Measurements from ENCODE around the gene TLCD5.

The TLCD5 gene

DNA sequence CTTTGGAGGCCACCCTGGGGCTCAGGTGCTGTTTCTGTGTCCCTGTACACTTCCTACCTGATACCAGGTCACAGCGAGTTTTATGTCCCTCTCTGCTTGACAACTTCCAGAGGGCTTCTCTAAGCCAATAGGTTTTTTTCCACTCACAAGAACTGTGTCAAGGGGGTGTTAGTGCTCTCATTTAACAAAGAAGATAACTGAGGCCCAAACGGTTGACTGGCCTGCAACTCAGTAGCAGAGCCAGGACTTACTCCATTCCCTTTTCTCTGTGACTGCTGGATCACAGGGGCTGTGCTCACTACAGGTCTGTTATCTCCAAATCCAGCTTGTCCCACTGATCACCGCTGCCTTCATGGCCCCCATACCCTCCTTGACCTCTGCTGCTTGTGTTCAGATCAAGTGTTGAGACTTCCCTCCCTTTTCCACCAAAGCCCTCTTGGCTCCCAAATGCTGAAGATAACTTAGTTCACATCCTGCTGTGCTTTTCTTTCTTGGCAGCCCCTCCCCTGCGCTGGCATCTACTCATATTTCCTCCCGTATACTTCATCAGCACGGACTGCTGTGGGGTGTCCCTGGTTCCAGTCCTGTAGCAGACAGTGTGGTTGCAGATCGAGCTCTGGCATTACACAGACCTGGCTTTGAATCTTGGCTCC is 43.8 kb upstream of the TLCD5 start:
- H3K9me2 ChIP-seq (ENCODE audit: low read depth, low read length), result no peaks in the 10 kb centered on the region
- H3K27ac ChIP-seq (ENCODE audit: low read depth, low read length, poor library complexity, severe bottlenecking), result no peak overlapping the region
- TF ChIP-seq, protein P1, sequence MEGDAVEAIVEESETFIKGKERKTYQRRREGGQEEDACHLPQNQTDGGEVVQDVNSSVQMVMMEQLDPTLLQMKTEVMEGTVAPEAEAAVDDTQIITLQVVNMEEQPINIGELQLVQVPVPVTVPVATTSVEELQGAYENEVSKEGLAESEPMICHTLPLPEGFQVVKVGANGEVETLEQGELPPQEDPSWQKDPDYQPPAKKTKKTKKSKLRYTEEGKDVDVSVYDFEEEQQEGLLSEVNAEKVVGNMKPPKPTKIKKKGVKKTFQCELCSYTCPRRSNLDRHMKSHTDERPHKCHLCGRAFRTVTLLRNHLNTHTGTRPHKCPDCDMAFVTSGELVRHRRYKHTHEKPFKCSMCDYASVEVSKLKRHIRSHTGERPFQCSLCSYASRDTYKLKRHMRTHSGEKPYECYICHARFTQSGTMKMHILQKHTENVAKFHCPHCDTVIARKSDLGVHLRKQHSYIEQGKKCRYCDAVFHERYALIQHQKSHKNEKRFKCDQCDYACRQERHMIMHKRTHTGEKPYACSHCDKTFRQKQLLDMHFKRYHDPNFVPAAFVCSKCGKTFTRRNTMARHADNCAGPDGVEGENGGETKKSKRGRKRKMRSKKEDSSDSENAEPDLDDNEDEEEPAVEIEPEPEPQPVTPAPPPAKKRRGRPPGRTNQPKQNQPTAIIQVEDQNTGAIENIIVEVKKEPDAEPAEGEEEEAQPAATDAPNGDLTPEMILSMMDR (IDR thresholded peaks at IDR 0.05; ENCODE audit: low read length), result no peak
- no peak for TF ChIP-seq EZH2 (IDR thresholded peaks at IDR 0.05; ENCODE audit: borderline replicate concordance, low read length)
- no peak overlapping the region for H2AFZ ChIP-seq (ENCODE audit: low read length)
- H3F3A ChIP-seq (ENCODE audit: insufficient read depth, low read length), result no peaks in the 10 kb centered on the region
- no peaks in the 10 kb centered on the region for H3K79me2 ChIP-seq (ENCODE audit: insufficient read depth, low read length)
- no peaks in the 10 kb centered on the region for H3K36me3 ChIP-seq (ENCODE audit: insufficient read depth, low read length)
- H4K20me1 ChIP-seq (ENCODE audit: insufficient read depth, low read length), result no peaks in the 10 kb centered on the region
- H3K9me3 ChIP-seq (ENCODE audit: low read length), result no peaks in the 10 kb centered on the region
- no peak overlapping the region for H3K9ac ChIP-seq (ENCODE audit: low read length)
- H3K4me1 ChIP-seq (ENCODE audit: insufficient read depth, low read length, severe bottlenecking), result no peaks in the 10 kb centered on the region
- H3K27me3 ChIP-seq (ENCODE audit: insufficient read depth, low read length), result no peaks in the 10 kb centered on the region
- H3K4me2 ChIP-seq (ENCODE audit: low read length), result no peak overlapping the region
- H3K4me3 ChIP-seq (ENCODE audit: low read depth, low read length, poor library complexity, severe bottlenecking), result no peak overlapping the region

DNA sequence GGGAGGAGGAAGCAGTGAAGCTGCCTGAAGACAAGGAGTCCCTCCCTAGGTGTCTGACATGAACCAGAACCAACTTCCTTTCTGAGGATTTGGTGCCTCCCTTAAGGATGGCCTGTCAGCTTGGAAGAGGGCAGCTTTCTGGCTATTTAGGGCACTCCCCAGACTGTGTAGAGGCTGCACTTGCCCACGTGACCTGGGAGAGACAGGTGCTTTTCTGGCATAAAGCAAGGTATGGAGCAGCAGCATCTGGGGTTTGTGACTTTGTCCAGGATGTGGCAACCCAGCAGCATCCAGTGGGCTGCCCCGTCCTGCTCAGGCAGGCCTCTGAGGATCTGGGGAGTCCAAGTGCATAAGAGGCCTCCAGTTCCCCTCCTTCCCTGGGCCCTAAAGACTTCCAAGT is 42.0 kb upstream of the TLCD5 start:
- no peaks in the 10 kb centered on the region for H3K27me3 ChIP-seq (ENCODE audit: insufficient read depth, low read length)
- TF ChIP-seq, protein P1 (IDR thresholded peaks at IDR 0.05; ENCODE audit: low read length), result no peak
- no peak for TF ChIP-seq EZH2 (IDR thresholded peaks at IDR 0.05; ENCODE audit: borderline replicate concordance, low read length)
- H3K79me2 ChIP-seq (ENCODE audit: insufficient read depth, low read length), result no peaks in the 10 kb centered on the region
- H3K4me3 ChIP-seq (ENCODE audit: low read depth, low read length, poor library complexity, severe bottlenecking), result no peak overlapping the region
- H2AFZ ChIP-seq (ENCODE audit: low read length), result no peak overlapping the region
- no peaks in the 10 kb centered on the region for H4K20me1 ChIP-seq (ENCODE audit: insufficient read depth, low read length)
- H3K9ac ChIP-seq (ENCODE audit: low read length), result no peak overlapping the region
- H3K27ac ChIP-seq (ENCODE audit: low read depth, low read length, poor library complexity, severe bottlenecking), result no peak overlapping the region
- no peaks in the 10 kb centered on the region for H3K9me2 ChIP-seq (ENCODE audit: low read depth, low read length)
- H3F3A ChIP-seq (ENCODE audit: insufficient read depth, low read length), result no peaks in the 10 kb centered on the region
- H3K9me3 ChIP-seq (ENCODE audit: low read length), result no peaks in the 10 kb centered on the region
- no peaks in the 10 kb centered on the region for H3K36me3 ChIP-seq (ENCODE audit: insufficient read depth, low read length)
- no peak overlapping the region for H3K4me2 ChIP-seq (ENCODE audit: low read length)
- no peaks in the 10 kb centered on the region for H3K4me1 ChIP-seq (ENCODE audit: insufficient read depth, low read length, severe bottlenecking)

DNA sequence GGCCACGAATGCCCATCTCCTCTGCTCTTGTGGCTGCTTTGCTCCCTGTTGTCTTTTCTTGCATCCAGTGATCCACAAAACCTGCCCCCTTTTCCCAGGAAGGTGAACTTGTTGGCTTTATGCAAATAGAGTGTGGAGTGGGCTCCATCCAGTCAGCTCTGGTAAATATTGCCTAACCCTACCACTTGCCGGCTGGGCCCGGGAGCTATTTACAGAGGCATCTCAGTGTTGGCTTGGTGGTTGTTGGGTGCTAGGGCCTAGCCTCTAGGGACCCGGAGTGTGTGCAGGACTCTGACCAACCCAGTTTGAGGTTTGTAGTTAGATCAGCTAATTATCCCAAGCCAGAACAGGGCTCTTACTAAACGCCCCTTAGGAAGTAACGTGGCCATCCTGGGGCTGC is 40.8 kb upstream of the TLCD5 start:
- H3K9ac ChIP-seq (ENCODE audit: low read length), result no peak overlapping the region
- TF ChIP-seq, protein P1 (IDR thresholded peaks at IDR 0.05; ENCODE audit: low read length), result no peak
- TF ChIP-seq EZH2 (IDR thresholded peaks at IDR 0.05; ENCODE audit: borderline replicate concordance, low read length), result no peak

More for the DNA sequence above, 40.8 kb upstream of the TLCD5 start:
- no peaks in the 10 kb centered on the region for H3K9me2 ChIP-seq (ENCODE audit: low read depth, low read length)
- H3K4me2 ChIP-seq (ENCODE audit: low read length), result no peak overlapping the region
- no peaks in the 10 kb centered on the region for H3K79me2 ChIP-seq (ENCODE audit: insufficient read depth, low read length)
- no peak overlapping the region for H3K4me3 ChIP-seq (ENCODE audit: low read depth, low read length, poor library complexity, severe bottlenecking)
- H3K27ac ChIP-seq (ENCODE audit: low read depth, low read length, poor library complexity, severe bottlenecking), result no peak overlapping the region
- no peaks in the 10 kb centered on the region for H3K4me1 ChIP-seq (ENCODE audit: insufficient read depth, low read length, severe bottlenecking)
- no peaks in the 10 kb centered on the region for H3F3A ChIP-seq (ENCODE audit: insufficient read depth, low read length)
- no peaks in the 10 kb centered on the region for H3K27me3 ChIP-seq (ENCODE audit: insufficient read depth, low read length)
- no peaks in the 10 kb centered on the region for H4K20me1 ChIP-seq (ENCODE audit: insufficient read depth, low read length)
- no peaks in the 10 kb centered on the region; the same call in 1 of the 2 replicates for H3K36me3 ChIP-seq (ENCODE audit: insufficient read depth, low read length)
- H3K9me3 ChIP-seq (ENCODE audit: low read length), result no peaks in the 10 kb centered on the region
- no peak overlapping the region for H2AFZ ChIP-seq (ENCODE audit: low read length)

All from OCI-LY1 (cell line).